Activated CD8-positive, alpha-beta memory T cell treated with anti-CD3 and anti-CD28 coated beads, Interleukin-2, amount 50 U/mL, for 24 hours (primary cell): ENCODE measurements around the gene BFSP1.

Experiments
- DNase-seq: peaks from one replicate; pipeline ENCODE4 v3.0.0-alpha.2; 2020; ENCODE audit errors: extremely low read depth

BFSP1 gene

DNA sequence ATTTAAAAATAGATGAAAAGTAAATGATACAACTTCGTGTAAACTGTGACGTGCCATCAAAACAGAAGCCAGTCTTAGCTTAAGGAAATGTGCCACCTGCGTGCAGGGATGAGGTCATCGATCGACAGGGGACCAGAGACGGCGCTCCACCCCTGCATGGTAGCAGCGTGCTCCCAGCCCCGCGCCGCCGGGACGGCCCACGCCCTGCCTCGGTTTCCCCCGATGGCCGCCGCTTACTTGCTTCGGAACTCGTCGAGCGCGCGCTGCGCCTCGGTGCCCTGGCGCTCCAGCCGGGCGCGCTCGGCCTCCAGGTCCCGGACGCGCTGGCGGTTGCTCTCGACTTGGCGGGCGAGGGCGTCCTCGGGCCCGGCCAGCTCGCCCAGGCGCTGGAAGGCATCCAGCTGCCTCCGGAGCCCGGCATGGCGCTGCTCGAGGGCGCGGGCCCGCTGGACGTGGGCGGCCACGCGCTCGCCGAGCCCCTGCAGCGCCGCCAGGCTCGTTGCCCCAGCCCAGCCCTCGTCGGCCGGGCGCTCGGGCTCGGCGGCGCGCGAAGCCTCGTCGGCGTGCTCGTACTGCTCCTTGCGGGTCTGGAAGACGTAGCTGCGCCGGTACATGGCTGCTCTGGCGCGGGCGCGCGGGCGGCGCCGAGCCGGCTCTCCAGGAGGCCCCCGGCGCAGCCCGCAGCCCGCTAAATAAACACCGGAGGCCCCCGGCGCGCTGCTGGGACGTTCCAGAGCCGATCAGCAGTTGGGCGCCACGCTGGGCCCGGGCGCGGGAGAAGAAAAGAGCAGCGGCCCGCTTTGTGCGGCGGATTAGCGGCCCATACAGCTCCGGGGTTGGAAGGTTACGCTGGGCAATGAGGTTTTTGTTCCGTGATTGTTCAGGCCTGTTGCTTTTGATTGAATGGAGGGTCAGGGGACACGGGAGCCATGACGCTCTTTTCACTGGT is at the start of gene BFSP1:
Gene BFSP1 (minus strand): TSS at position 664 of the 949 bp plus-strand sequence. CDS start 50 bp downstream, at position 614.
- no peak for DNase-seq

DNA sequence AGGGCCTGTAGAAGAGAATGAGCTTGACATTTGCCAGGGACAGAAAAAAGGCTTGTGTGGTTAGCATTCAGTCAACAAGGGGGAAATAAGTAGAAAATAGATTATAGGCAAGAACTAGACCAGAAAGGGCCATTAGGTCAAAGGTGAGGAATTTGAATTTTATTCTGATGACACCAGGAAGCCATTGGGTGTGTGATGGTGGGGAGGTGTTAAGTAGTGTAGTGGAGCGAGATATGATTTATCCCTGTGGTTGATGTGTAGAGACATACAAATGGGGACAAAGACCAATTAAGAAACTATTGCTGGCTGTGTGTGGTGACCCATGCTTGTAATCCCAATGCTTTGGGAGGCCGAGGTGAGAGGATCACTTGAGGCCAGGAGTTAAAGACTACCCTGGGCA is 49.7 kb upstream of the BFSP1 start:
- no peak for DNase-seq

DNA sequence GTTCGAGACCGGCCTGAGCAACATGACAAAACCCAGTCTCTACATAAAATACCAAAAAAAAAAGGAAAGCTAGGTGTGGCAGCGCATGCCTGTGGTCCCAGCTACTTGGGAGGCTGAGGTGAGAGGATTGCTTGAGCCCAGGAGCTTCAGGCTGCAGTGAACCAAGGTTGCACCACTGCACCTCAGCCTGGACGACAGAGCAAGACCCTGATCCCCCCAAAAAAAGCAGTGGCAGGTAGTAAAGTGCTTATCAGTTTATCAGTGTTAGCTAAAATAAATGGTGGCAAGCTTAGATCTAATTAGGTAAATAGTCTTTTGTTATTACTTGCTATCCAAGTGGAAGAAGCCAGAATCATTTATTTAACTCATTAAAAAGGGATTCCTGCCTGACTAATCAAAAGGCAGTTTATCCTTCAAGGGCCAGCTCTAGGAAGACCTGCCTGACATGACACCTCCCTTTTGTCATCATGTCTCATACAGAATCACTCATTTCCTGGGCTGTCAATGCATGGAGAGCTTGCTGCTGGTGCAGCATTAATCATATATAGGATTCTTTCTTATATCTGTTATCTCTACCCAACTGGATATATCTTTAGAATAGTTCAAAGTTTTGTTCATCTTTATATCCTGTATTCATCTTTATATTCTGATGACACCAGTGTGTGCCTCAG is 48.3 kb upstream of the BFSP1 start:
- no peak for DNase-seq

DNA sequence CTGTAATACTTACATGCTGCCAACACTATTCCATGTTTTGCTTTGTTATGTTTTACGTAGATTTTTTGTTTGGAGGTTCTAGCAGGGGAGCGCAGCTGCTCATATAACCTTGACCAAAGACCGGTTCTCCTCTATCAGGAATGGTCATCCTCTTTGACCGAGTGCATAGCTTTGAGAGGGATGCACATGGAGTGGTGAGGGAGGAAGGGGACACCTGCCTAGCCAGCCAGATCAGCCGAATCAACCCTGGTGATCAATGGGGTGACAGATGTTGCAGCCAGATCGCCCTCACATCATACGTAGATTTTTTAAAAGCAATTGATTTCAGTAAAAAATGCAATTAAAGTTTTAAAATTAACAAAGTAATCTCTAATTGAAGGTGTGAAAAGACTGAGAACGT is 45.0 kb upstream of the BFSP1 start:
- DNase-seq: no peak

DNA sequence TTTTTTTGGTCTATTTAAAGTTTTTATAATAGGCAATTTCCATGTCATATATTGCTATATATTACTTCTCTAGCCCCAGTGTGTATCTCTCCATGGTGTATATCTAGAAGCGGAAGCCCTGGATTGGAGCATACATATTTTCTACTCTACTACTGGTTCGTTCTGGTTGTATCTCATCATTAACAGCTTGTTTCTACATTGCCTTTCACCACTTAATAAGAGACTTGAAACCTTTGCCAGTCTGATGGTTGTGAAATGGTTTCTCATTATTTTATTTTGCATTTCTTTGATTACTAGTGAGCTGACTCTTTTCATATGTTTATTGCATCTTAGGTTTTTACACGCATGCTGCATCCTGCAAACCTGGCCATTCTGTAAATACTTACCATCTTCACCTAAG is 42.3 kb upstream of the BFSP1 start:
- no peak for DNase-seq

DNA sequence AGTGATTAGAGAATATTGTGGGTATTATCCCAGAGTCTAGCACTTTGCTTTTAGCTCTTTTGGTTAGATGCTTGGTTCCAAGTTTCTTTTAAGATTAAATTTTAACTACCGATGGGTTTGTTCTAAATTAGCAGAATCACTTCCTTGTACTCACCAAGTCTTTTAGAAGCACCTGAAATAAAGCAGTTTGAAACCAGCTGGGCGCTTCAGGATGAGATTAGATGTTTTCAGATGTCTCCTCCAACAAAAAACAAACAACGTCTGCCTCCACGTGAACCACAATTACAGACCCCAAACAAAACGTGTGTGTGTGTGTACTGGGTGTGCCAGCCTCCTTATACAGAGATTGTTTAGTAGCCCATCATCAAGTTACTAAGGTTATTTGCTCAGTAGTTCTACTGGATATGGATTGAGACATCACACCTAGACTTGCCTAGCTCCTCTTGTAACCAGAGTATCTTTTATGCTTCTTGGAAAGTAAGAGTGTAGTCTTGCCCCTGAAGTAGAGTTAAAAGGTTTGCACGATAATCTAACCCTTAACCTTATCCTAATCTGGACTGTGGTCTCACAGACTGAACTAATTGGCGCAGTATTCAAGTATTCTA is 41.0 kb upstream of the BFSP1 start:
- DNase-seq: no peak

DNA sequence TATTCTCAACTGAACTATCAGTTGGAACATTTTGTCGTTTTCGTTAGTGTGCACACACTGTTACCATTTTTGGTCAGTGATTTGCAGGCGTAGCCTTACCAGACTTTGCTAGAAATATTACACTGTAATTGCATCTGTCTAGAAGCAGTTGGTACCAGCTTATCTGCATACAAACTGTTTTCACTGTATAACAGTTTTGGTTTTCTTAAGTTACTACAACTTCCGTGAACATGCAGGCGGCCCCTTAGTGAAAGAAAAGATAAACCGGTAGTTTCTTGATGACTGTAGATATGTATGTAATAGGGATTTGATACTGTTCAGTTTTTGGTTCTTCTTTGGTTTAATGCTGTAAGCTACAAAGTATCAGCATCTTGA is 40.0 kb upstream of the BFSP1 start:
- DNase-seq: no peak

DNA sequence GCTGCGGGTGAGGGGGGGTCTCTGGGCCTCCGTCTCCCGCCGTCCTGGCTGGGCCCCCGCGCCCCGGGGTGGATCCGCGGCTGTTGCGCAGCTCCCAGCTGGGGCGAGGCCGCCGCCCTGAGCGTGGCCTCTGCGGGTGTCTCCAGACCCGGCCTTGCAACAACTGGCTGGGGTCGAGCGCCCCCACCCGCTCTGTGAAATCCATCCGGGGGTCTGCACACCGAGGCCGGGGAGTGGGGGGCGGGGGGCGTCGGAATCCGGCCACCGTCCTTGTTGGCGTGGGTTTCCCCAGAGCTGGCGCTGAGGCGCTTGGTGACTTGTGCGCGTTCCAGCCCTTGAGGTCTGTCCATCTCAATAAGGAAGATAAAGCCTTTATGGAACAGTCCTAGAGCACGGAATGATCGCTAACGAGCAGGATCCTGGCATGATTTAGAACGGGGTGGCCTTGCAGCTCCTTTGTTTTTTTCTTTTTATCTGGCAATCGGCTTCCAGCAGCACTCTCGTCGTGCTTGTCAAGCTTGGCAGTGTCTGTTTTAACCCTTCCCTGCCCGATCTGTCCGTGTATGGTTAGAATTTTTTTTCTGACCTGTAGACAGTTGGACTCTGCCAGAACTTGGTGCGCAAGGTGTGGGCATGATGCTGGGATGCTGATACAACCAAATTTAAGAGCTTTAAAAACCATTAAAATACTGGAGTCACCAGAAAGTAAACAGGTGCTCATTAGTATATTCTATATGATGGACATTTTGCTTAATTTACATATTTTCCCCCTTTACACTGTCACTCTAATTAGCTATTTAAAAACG is 39.4 kb upstream of the BFSP1 start:
- DNase-seq: no peak

DNA sequence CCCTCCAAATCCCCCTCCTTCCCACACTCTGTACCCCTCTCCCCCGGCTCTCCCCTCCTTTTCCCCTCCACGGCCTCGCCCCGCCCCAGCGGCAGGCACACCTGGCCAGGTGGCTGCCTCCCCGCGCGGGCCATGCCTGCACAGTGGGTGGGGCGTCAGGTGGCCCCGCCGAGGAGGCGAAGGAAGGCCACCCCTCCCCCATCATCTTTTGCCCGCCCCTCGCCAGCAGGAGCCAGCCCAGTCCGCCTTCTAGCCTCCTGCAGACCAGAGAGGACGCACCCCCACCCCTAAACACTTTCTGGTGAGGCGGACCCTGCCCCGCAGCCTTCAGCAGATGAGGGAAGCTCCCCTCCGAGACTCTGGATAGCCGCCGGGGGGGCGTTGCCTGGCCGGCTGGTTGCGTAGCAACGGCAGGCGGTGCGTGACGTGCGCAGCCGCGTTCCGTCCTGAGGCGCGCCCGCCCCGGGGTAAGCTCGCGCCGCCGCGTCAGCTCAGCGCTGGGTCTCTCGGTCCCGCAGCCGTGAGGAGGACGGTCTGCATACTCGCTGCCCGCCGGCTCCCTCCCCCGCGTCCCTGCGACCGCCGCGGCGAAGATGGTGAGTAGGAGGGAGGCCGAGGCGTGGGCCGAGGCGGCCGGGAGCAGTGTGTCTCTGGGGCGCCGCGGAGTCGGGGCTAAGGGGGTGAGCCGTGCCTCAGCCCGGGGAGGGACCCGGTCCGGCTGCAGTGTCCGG is 38.6 kb upstream of the BFSP1 start, which contains the start of gene DSTN:
Gene DSTN (plus strand): TSS at position 460 of the 731 bp plus-strand sequence. CDS start 134 bp downstream, at position 594.
- peak; percentile 60 for DNase-seq

DNA sequence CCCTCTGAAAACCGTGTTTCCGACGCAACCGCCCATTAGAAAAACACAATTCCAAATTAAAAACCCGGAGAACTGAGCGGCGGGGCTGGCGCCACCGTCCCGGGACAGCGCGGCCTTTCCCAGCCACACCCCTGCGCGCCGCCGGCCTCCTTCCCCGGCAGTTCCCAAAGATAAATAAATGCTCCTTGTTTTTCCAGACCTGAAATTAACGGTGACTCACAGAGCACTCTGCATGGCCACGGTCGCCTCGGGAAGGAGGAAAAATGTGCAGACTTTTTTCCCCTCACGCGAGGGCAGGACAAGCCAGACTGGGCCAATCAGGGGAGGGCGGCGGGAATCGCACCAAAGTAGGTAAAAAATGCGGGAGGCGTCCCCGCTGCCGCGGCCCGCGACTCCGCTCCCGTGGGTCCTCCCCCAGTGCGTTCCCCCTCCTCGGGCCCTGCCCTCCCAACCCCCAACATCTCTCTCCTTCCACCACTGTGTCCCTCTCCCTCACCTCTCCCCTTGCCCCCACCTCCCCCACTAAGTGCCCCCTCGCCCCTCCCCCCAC is 37.9 kb upstream of the BFSP1 start:
- no peak for DNase-seq

DNA sequence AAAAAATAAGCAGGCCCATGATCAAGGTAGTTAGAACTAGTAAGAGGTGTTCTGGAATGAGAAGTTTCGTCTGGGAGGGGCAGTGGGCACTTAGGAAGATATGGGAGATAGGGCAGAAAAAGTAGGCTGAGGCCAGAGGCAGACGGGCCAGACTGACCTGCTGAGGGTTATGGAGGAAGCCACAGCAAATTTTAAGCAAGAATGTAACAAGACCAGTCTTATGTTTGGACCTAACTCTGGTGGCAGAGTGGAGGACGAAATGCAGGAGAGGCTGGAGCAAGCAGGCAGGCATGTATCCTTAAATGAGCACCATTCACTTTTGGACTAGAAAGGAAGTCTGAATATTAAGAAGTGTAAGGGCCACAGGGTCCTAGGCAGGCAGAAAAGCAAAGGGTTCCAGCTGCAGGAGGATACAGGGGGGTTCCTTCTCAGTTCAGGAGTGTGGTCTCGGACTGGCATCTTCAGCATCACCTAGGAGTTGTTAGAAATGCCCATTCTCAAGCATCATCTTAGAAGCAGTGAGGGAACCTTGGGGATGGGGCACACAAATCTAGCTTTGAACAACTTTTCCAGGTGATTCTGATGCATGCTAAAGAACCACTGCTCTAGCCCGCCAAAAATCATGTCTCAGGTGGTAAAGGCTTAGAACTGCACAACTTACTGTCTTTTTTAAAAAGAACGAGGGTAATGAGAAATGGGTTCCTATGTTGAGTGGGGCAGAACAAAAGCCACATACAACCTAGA is 37.0 kb upstream of the BFSP1 start:
- DNase-seq: no peak

DNA sequence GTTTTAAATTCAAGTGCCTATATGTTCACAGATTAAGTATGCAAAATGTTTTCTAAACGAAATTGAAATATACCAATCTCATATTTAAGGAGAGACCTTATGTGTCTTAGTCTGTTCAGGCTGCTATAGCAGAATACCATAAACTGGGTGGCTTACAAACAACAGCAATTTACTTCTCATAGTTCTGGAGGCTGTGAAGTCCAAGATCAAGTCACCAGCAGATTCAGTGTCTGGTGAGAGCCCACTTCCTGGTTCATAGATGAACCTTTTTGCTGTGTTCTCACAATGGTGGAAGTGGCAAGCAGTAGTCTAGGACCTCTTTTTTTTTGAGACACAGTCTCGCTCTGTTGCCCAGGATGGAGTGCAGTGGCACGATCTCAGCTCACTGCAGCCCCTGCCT is 35.2 kb upstream of the BFSP1 start:
- no peak for DNase-seq

DNA sequence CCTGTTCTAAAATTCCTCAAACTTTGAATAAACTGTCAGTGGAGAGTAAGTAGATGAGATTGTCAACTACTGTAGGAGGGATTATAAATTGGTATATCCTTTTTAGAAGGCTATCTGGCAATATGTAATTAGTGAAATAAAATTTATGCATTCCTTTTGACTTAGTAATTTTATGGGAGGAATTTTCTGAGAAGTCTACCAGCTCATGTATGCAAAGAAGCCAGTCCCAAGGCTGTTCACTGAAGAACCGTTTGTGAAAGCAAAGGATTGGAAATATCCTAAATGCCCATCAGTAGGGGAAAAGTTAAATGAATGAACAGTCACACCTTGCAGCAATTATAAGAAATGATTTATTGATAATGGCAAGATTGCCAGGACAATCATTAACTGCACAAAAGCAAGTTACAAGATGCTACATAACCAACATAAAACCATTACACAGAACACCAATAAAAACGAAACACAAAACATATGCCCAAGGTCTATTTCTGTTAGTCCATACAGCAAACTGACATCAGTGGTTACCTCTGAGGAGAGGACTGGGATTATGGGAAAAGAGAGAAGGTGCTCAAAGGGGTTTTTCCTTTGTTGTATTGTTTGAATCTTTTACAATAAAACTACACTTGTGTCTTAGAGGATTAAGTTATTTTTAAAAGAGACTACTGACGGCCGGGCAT is 34.1 kb upstream of the BFSP1 start:
- DNase-seq: no peak

DNA sequence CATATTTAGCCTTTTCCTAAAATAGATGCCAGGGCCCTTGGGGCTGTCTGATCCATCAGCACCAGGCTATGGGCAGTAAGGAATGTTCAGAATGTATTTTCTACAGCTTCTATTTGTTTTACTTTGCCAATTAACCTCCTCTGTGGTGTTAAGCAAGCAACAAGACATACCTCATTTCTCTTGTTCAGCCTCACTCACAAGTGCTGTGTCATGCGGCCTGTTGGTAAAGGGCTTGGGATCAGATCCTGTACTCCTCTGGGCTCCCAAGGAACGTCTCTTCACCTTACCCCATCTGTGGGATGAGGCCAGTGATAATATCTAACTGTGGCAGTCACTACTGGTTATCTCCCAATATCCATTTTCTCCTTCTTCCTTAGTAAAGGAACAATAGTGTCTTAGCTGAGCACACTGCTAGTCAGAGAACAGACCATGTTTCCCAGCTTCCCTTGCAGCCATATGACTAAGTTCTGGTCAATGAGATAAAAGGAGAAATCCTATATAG is 31.7 kb upstream of the BFSP1 start:
- no peak for DNase-seq

DNA sequence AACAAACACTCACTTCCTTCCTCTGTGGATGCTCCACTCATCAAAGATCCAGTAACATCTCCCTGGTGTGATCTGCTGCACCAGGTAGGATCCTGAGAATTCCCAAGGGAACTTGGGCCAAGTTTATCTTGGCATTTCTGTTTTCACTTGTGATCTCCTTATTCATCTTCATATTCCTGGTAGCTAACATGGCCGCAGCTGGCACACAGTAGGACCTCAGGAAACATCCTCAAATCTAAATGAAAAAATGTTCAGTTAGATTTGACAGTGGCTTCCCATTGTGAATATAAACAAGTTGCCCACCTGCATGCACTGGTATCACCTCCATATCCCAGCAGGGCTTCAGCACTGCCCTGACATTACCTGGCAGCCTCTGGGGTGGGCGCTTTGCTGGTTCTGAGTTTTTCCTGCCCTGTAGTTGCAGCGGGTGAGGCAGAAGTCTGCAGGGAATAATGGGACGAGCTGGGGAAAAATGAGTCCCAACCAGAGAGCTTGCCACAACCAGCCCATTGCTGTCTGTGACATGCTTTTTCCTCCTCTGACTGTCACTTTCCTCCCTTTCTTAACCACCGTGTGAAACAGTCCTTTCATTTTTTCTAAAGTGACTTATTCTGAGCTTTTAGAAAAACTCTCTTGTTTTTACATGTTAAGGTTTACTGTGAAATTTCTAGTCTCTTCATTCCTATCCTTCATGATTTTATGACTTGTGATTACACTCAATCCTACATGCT is 29.3 kb upstream of the BFSP1 start:
- DNase-seq: no peak

DNA sequence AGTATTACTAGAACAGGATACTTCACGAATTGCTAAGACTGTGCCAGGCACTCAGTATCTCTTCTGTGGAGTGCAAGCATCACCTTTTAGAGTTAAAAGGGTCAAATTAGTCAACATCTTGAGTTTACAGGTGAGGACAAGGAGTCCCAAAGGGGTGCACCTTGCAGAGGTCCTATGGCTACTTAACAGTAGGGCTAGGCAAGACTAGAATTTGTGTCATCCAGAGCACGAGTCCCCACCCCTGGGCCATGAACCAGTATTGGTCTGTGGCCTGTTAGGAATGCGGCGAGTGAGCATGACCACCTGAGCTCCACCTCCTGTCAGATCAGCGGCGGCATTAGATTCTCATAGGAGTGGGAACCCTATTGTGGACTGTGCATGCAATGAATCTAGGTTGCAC is 28.2 kb upstream of the BFSP1 start:
- no peak for DNase-seq

DNA sequence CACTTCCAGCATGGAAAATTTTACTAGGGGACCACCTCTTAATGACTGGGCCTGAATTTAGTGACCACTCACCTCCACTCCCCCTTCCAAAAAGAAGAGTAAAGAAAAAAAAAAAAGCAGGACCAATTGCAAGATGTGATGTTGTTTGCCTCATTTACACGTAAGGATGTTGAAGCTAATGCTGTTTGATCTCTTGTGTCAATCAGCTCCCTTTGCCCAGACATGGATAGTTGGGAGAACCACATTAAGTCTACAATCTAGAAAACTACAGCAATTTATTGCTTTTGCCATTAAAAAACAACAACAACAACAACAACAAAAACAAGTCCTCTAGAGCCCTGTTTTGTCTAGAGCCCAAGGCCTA is 27.7 kb upstream of the BFSP1 start:
- DNase-seq: no peak

DNA sequence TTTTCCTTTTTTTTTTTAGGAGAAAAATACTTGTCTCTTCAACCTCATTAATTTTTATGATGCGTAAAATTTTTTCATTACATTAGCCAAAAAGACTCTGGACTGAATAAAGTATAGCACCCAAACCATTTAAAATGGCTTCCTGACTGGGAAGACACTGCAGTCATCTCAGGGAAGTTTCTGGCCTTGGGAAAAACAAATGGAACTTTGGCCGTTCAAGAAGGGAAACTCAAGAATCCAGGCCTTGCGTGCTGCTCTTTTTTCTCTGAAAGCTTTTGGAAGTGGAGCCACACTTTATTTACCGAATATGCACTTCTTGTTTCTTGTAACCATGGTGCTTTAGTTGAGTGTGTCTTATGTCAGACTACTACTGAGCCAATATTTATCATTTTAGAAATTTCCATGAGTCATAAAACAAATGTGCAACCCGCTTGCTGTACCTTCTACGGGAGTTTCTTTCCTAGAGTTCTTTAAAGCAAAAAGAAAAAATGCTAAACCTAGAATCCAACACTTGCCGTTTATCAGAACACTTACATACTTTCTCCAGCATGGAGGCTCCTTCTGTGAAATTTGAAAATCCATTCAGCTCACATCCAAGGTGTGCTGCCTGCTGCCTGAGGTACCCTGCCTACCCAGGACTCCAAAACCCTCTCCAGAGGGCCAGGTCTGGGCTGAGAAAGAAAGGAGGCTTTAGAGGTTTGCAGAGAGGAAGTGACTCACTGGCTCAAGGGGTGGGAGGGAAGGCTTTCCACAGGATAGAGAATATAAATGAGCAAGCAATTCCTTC is 27.2 kb upstream of the BFSP1 start:
- DNase-seq: no peak
